RWPE1 (cell line): Measurements from ENCODE around the gene TMED5.

ENCODE experiments used
- CTCF ChIA-PET: fragments of 350-600 bp; sonication (Branson Sonifier 250); formaldehyde crosslinking; extraction: SDS; loops from one replicate; lab custom pipeline; 2021; lab: Yijun Ruan, JAX
- POLR2A ChIA-PET: fragments of 400-600 bp; formaldehyde crosslinking; extraction: SDS; loops from one replicate; lab custom pipeline; 2020; ENCODE audit warnings: antibody characterized with exemption; ENCODE audit not compliant: low non-redundant PET; lab: Yijun Ruan, JAX
- DNase-seq: peaks from one replicate; pipeline ENCODE4 v3.0.0; 2012; ENCODE audit warnings: low spot score
- H3K27ac ChIP-seq: fragments of 450-650 bp; 2 replicates; pipeline ENCODE4 v1.5.1; 2017
- TF ChIP-seq, protein P1 (sequence below): fragments of 450-650 bp; conservative IDR thresholded peaks from 2 replicates; pipeline ENCODE4 v1.5.1; 2017; ENCODE audit warnings: low read depth, mild to moderate bottlenecking

The TMED5 gene

DNA sequence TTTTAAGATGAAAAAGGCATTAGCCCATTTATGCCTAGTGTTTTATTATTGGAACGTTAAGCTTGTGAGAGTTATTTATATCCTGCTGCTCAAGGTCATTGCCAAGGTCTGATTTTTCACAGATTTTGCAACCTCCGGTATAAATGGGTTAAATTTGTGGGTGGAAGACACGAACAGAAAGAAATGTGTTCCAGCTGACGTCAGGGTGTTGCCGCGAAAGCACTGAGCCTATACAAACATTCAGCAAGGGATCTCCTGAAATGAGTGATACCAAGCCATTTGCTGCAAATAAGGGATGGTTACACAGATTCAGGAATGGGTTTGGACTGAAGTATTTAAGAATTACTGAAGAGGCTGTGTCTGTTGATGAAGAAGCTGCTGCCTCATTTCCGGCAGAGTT, 32.2 kb downstream of the TMED5 start:
- ChIA-PET POLR2A (no interaction called here), CTCF (no interaction called here)
- H3K27ac ChIP-seq, result no peak overlapping the region

DNA sequence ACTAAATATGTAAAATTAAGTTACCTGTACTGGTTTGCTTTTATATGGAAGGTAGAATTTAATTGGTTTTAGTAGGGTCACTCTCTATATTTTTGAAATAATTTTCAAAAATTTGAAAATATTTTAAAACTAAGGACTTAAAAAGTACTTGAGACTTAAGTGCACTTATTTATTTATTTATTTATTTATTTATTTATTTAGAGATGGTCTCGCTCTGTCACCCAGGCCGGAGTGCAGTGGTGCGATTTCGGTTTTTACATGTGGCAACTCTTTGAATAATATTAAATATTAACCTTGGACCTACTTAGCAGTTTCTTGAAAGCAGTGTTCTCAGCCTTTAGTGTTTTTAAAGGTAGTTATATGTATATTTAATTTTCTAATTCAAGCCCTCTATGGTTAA, 36.4 kb downstream of the TMED5 start:
- DNase-seq, result no peak
- TF ChIP-seq, protein P1, sequence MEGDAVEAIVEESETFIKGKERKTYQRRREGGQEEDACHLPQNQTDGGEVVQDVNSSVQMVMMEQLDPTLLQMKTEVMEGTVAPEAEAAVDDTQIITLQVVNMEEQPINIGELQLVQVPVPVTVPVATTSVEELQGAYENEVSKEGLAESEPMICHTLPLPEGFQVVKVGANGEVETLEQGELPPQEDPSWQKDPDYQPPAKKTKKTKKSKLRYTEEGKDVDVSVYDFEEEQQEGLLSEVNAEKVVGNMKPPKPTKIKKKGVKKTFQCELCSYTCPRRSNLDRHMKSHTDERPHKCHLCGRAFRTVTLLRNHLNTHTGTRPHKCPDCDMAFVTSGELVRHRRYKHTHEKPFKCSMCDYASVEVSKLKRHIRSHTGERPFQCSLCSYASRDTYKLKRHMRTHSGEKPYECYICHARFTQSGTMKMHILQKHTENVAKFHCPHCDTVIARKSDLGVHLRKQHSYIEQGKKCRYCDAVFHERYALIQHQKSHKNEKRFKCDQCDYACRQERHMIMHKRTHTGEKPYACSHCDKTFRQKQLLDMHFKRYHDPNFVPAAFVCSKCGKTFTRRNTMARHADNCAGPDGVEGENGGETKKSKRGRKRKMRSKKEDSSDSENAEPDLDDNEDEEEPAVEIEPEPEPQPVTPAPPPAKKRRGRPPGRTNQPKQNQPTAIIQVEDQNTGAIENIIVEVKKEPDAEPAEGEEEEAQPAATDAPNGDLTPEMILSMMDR, result no peak
- POLR2A ChIA-PET, result no interaction called here
- CTCF ChIA-PET, result interaction anchor here (1.3 kb wide), 1 partner anchor 63 kb away, joined by 3 read pairs; no protein-coding TSS in a partner anchor
- no peak overlapping the region for H3K27ac ChIP-seq

More for the DNA sequence above, 32.2 kb downstream of the TMED5 start:
- no peak for DNase-seq
- TF ChIP-seq, protein P1, result no peak

DNA sequence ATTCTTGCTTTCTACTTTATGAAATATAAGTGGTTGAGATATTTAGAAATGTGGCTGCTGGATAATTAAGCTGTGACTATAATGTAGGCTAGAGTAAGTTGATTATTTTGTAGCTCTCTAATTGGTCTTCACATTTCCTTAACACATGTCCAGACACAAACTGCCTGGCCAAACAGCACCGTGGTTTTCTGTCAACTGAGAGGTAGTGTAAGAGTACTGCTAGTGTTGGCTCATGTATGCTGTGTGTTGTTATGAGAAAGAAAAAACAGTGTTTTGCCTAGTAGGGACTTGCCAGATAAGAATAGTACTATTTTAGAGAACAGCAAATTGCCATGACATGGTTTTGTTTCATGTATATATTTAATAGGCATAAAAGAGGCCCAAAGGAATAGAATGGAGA, 37.1 kb downstream of the TMED5 start:
- ChIA-PET POLR2A (no interaction called here), CTCF (no interaction called here)
- no peak for DNase-seq
- H3K27ac ChIP-seq, result no peak overlapping the region
- TF ChIP-seq, protein P1, result no peak

DNA sequence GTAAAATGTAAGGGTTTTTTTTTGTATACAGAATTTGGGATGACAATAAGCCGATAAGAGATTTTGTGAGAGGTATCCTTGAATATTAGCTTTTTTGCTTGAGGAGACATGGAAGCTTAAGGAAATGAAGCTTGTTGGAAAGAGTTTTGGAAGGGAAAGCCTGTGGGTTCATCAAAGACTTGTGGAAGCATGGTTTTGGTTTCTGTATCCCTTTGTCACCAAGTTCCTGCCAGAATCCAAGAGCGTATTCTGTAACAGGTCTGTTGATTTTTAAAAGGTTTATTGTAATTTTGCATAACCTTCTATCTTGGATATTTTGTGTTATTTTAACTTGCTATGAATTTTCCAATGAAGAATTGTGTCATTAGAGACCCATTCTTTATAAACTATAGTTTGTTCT, 38.1 kb downstream of the TMED5 start:
- TF ChIP-seq, protein P1, result no peak
- CTCF ChIA-PET, result no interaction called here
- no peak for DNase-seq
- POLR2A ChIA-PET, result no interaction called here
- no peak overlapping the region for H3K27ac ChIP-seq

DNA sequence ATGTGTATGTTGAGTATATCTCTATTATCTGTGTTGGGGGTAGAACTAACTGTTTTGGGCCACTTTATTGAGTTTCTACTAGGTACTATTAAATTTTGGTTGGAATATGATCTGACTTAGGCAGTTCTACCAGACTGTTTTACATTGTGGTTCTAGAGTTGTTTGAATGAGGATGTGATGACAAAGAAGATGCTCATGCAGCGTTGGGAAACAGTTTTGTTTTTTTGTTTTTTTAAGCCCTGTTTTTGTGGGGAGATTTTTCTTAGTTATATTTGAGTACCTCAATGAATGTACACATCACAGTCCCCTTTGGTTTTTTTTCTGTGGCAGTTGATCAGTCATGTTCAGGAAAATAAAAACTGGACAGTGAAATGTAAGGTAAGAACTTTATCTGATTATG, 40.1 kb downstream of the TMED5 start:
- no peak overlapping the region for H3K27ac ChIP-seq
- POLR2A ChIA-PET, result no interaction called here
- DNase-seq, result no peak
- TF ChIP-seq, protein P1, result no peak
- CTCF ChIA-PET, result no interaction called here

DNA sequence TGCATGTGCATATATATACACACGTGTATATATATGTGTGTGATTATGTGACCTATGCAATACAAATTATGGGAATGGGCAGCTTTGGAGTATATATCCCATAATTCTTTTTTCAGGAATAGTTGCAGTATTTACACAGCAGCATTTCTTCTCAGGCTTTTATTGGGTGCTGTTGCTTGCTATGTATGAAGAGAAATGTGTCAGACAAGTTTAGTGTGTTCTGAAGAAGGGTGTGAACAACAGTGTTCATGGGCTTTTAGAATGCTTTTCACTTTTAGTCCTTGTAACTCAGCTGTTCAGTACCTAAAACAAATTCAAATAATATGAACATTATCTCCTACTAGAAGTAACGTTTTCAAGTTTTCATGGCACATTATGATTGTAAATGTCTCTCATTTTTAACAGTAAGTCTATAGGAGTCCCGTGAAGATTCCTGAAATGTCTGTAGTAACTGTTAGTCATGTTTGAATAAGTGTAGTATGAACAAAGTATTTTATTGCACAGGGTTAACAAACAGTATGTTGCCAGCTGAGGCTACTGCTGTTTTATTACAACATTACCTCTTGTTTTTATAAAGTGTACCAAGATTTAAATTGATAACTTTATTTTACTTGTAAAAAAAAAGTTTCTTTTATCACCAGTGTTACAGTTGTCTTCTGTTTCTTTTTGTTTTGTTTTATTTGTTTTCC, 42.5 kb downstream of the TMED5 start:
- POLR2A ChIA-PET, result no interaction called here

More for the DNA sequence above, 42.5 kb downstream of the TMED5 start:
- TF ChIP-seq, protein P1, result no peak
- CTCF ChIA-PET, result no interaction called here
- H3K27ac ChIP-seq, result no peak overlapping the region
- DNase-seq, result no peak
